Right lobe of liver (tissue), 6 donors: ENCODE data around the gene CALR. TPM values are rescaled to one million over a fixed set of nuclear protein-coding genes. Genes with fewer than 3 reads are reported as not detected.
"Not testable (repeated sequence)": the region's sequence is repeated elsewhere in the genome, so short reads cannot be mapped to it uniquely, and the experiment has no call there.

Experiments used
- ATAC-seq, 4 donors: fragments of 200-7000 bp; cut with Tn5 transposase; one replicate each; pipeline ENCODE4 v1.9.1; 2020; ENCODE audit warnings: mild to moderate bottlenecking in 4 of 4, moderate library complexity in 4 of 4
- DNase-seq, 3 donors: peaks; one replicate each; pipeline ENCODE4 v3.0.0-alpha.2; 2020
- H3K27ac ChIP-seq, 3 donors: fragments of 200-600 bp; one replicate each; pipeline ENCODE4 v1.8.0; 2022
- H3K27me3 ChIP-seq, 2 donors: fragments of 200-600 bp; one replicate each; pipeline ENCODE4 v1.8.0; 2022
- H3K36me3 ChIP-seq, 4 donors: fragments of 200-600 bp; sonication (generic) in 1 of 4; one replicate each; pipeline versions ENCODE4 v1.5.1 to v1.8.0; 2017 to 2022; ENCODE audit warnings: control low read depth in 1 of 4
- H3K4me1 ChIP-seq, 4 donors: fragments of 200-600 bp; sonication (generic) in 1 of 4; one replicate each; pipeline versions ENCODE4 v1.5.1 to v1.8.0; 2017 to 2022; ENCODE audit warnings: control low read depth in 1 of 4
- H3K4me3 ChIP-seq, 3 donors: fragments of 200-600 bp; one replicate each; pipeline ENCODE4 v1.8.0; 2022
- H3K9me3 ChIP-seq, 4 donors: fragments of 200-600 bp; sonication (generic) in 1 of 4; one replicate each; pipeline versions ENCODE4 v1.5.1 to v1.8.0; 2017 to 2022; ENCODE audit warnings: control low read depth in 1 of 4
- POLR2A ChIP-seq: fragments of 450-650 bp; IDR thresholded peaks from one replicate; pipeline ENCODE4 v1.6.1; 2017; ENCODE audit warnings: antibody characterized with exemption, mild to moderate bottlenecking
- WGBS: methylation state at CpG from one replicate; pipeline ENCODE4 v1.1.6; 2018; ENCODE audit warnings: low coverage, low lambda C conversion rate; ENCODE audit not compliant: insufficient coverage; ENCODE audit errors: missing lambda C conversion rate; 5-methylcytosine and 5-hydroxymethylcytosine counted together
- intact Hi-C, 2 donors: fragments of 100-400 bp; cut with DNase I; formaldehyde crosslinking; loops; one replicate each; pipeline versions ENCODE4 v1.11.2 to v1.14.1; 2022
- total RNA-seq, 6 experiments: library from RNA; depleted of rRNA in 2 of 6; stranded (reverse); fragments of >200 nt in 2 of 6; fragmentation: NEBNext Ultra II Directional in 3 of 6; extraction: Animal tissue kit (Norgen Biotek cat#: 25700) in 3 of 6; gene quantifications; one replicate each; pipeline versions ENCODE4 v1.1.0 to v1.2.4, GENCODE V29; 2016 to 2023
- TF ChIP-seq, protein P1 (sequence below), 4 donors: fragments of 200-600 bp in 3 of 4; fragments of 450-650 bp in 1 of 4; IDR thresholded peaks; one replicate each; pipeline versions ENCODE4 v1.5.1 to v1.8.0; 2016 to 2022; ENCODE audit warnings: antibody characterized with exemption in 4 of 4, mild to moderate bottlenecking in 2 of 4
- donor health status: DM: no; HTN: yes; CAD: no.
- donor health status: DM: no; HTN: no; CAD: no.
- donor health status: DM: no; HTN: no; CAD: no.
- donor health status: DM: no; HTN: yes; CAD: no.
- donor health status: DM: no; HTN: yes; CAD: no.

The CALR gene
- total RNA-seq, 6 experiments from 2014 or later: 771 to 1,471 (median 1,008) TPM

DNA sequence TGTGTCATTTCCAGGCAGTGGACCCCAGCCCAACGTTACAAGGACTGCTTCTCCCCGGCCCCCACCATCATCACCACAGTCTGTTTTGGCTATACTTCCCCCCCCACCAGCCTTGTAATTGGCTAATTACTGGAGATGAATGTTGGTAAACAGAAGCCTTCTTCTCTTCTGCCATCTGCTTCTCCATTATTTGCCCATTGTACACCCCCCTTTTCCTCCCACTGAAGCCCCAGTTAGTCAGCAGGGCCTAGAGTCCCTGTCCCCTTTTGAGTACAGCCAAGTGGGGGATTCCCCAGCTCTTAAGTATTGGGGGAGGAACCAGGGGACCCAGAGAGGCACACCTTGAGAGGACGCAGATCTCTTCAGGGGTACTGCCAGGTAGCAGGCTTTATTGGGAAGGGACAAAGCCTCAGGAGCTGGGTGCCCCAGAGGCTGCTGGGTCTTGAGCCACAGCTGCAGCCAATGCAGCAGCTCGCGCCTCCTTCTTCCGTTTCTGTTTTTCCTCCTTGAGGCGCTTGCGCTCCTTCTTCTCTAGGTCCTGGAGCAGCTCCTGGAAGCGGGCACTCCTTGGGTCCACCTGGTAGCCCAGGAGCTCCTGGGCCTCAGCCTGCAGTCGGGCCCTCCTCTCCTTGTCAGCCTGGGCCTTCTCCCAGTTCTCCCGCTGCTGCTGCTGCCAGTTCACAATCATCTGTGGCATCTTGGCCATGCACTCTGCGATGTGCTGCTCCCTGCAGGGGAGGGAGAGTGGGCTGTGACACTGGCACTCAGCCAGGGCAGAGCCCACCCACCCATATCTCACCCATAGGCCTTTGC lies 15.6 kb downstream of the CALR start:
- whole genome bisulfite sequencing: 30% methylated on average over 2 of the region's 12 CpGs
- no peak for DNase-seq
- Histone ChIP-seq H3K27me3 (no peaks in the 10 kb centered on the region), H3K4me1 (peaks cover 0 to 5% (median 0%) of the 10 kb centered on the region in 4 donors), H3K27ac (no peak overlapping the region), H3K4me3 (no peak overlapping the region), H3K9me3 (no peaks in the 10 kb centered on the region), H3K36me3 (peaks cover 0 to 45% (median 20%) of the 10 kb centered on the region in 4 donors)
- TF ChIP-seq, protein P1, sequence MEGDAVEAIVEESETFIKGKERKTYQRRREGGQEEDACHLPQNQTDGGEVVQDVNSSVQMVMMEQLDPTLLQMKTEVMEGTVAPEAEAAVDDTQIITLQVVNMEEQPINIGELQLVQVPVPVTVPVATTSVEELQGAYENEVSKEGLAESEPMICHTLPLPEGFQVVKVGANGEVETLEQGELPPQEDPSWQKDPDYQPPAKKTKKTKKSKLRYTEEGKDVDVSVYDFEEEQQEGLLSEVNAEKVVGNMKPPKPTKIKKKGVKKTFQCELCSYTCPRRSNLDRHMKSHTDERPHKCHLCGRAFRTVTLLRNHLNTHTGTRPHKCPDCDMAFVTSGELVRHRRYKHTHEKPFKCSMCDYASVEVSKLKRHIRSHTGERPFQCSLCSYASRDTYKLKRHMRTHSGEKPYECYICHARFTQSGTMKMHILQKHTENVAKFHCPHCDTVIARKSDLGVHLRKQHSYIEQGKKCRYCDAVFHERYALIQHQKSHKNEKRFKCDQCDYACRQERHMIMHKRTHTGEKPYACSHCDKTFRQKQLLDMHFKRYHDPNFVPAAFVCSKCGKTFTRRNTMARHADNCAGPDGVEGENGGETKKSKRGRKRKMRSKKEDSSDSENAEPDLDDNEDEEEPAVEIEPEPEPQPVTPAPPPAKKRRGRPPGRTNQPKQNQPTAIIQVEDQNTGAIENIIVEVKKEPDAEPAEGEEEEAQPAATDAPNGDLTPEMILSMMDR (IDR thresholded peaks at IDR 0.05): no peak
- TF ChIP-seq POLR2A: no peak
- no peak for ATAC-seq
- intact Hi-C loops: no loop called here

DNA sequence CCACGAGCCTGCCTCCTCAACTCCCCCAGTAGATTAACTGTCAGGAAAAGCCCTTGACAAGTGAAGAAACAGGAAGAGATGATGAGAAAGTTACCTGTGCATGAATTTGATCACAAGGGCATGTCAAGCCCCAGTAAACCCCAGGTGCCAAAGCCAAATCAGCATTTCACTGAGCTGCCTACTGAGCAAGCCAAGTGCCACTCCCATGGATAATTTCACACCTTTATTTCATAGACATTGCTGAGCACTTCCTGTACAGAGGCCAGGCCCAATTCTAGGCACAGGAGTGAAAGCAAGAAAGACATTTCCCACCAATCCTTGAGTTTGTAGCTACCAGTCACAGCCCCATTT lies 16.2 kb downstream of the CALR start:
- Histone ChIP-seq H3K27me3 (no peaks in the 10 kb centered on the region), H3K4me3 (no peak overlapping the region), H3K27ac (no peak overlapping the region), H3K36me3 (peaks cover 0 to 39% (median 16%) of the 10 kb centered on the region in 4 donors), H3K4me1 (peaks cover 0 to 5% (median 0%) of the 10 kb centered on the region in 4 donors), H3K9me3 (no peaks in the 10 kb centered on the region)
- no peak for DNase-seq
- no CpG with 5 or more reads among the region's 1 CpG for WGBS
- TF ChIP-seq, protein P1 (IDR thresholded peaks at IDR 0.05): no peak
- TF ChIP-seq POLR2A: no peak
- ATAC-seq: no peak
- intact Hi-C loops: no loop called here

DNA sequence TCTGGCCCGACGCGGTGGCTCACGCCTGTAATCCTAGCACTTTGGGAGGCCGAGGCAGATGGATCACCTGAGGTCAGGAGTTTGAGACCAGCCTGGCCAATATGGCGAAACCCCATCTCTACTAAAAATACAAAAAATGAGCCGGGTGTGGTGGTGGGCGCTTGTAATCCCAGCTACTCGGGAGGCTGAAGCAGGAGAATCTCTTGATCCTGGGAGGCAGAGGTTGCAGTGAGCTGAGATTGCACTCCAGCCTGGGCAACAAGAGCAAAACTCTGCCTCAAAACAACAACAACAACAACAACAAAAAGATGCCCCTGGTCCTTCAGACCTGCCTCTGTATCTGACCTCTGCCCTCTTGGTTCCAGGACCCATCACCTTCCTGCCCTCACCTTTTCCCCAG lies 17.2 kb downstream of the CALR start:
- H3K4me1 ChIP-seq, ATAC-seq, H3K27ac ChIP-seq, H3K27me3 ChIP-seq, intact Hi-C loops, DNase-seq, H3K4me3 ChIP-seq, H3K9me3 ChIP-seq: not testable (repeated sequence)
- peaks cover 0 to 29% (median 10%) of the 10 kb centered on the region in 4 donors for H3K36me3 ChIP-seq
- WGBS: 97% methylated on average over 4 of the region's 9 CpGs

GRCh38 chr19:12955996-12956395 lies 17.6 kb downstream of the CALR start:
- peaks cover 0 to 5% (median 0%) of the 10 kb centered on the region in 4 donors for H3K4me1 ChIP-seq
- intact Hi-C loops: no loop called here
- 59% methylated on average over 4 of the region's 12 CpGs for WGBS

More at GRCh38 chr19:12955996-12956395, 17.6 kb downstream of the CALR start:
- no peak for ATAC-seq
- H3K4me3 ChIP-seq: peak overlapping the region; percentile 85 to 93 (median 86)
- H3K27me3 ChIP-seq: no peaks in the 10 kb centered on the region
- no peak for DNase-seq
- no peaks in the 10 kb centered on the region for H3K9me3 ChIP-seq
- H3K27ac ChIP-seq: peak overlapping the region in 1 of 3 donors; percentile 85
- TF ChIP-seq, protein P1 (IDR thresholded peaks at IDR 0.05): no peak
- no peak for TF ChIP-seq POLR2A
- peaks cover 0 to 26% (median 9%) of the 10 kb centered on the region in 4 donors for H3K36me3 ChIP-seq
